Urothelium cell line (cell line): ENCODE measurements around the gene LYPD3.
A peak's percentile ranks its signal among the peaks of the same experiment; 100 is the strongest.
"Not testable (repeated sequence)": the region's sequence is repeated elsewhere in the genome, so short reads cannot be mapped to it uniquely, and the experiment has no call there.

Experiments used
- DNase-seq: peaks from one replicate; pipeline ENCODE4 v3.0.0; 2011; ENCODE audit warnings: low spot score, mixed read lengths
- FAIRE-seq: peaks from 2 replicates; lab custom pipeline; 2011; peaks lifted over from hg19 to GRCh38; lab: Jason Lieb, UNC

Gene LYPD3

GRCh38 chr19:43437284-43437683, 28.1 kb downstream of the LYPD3 start:
- not testable (repeated sequence) for DNase-seq, FAIRE-seq

- no peak for DNase-seq
- FAIRE-seq: no peak
Measured at GRCh38 chr19:43435775-43436174, 29.6 kb downstream of the LYPD3 start.

- DNase-seq (no peak), FAIRE-seq (no peak)
Measured at GRCh38 chr19:43433689-43434088, 31.7 kb downstream of the LYPD3 start.

- DNase-seq: no peak
- no peak for FAIRE-seq
Measured at GRCh38 chr19:43433358-43433673, 32.1 kb downstream of the LYPD3 start.

GRCh38 chr19:43430976-43431375, 34.4 kb downstream of the LYPD3 start:
- FAIRE-seq: no peak
- no peak for DNase-seq

GRCh38 chr19:43430142-43430710, 35.2 kb downstream of the LYPD3 start:
- no peak for FAIRE-seq

GRCh38 chr19:43429395-43429794, 36.0 kb downstream of the LYPD3 start:
- DNase-seq (no peak), FAIRE-seq (no peak)

More at GRCh38 chr19:43430142-43430710, 35.2 kb downstream of the LYPD3 start:
- no peak for DNase-seq

- FAIRE-seq: no peak
Measured at GRCh38 chr19:43425567-43426392, 39.6 kb downstream of the LYPD3 start.

GRCh38 chr19:43423779-43424178, 41.6 kb downstream of the LYPD3 start:
- FAIRE-seq (no peak), DNase-seq (no peak)

More at GRCh38 chr19:43425567-43426392, 39.6 kb downstream of the LYPD3 start:
- DNase-seq: peak; percentile 33

- DNase-seq (no peak), FAIRE-seq (no peak)
Measured at GRCh38 chr19:43422689-43423066, 42.7 kb downstream of the LYPD3 start.

GRCh38 chr19:43422000-43422688, 43.3 kb downstream of the LYPD3 start:
- DNase-seq (no peak), FAIRE-seq (no peak)

- FAIRE-seq (no peak), DNase-seq (no peak)
Measured at GRCh38 chr19:43420954-43421353, 44.5 kb downstream of the LYPD3 start.

- DNase-seq (no peak), FAIRE-seq (no peak)
Measured at GRCh38 chr19:43416951-43417623, 48.3 kb downstream of the LYPD3 start.

GRCh38 chr19:43414554-43414953, 50.9 kb downstream of the LYPD3 start, which contains the start of gene TEX101:
TEX101 (plus strand) TSS chr19:43414890; CDS start chr19:43415920, 1,030 bp downstream.
- DNase-seq: no peak
- FAIRE-seq: no peak

GRCh38 chr19:43412441-43412840, 53.0 kb downstream of the LYPD3 start:
- DNase-seq (no peak), FAIRE-seq (no peak)
